Ishikawa (cell line): ENCODE measurements around the gene PDAP1.

Experiments used
- CEBPB ChIP-seq: IDR thresholded peaks from 2 replicates; pipeline ENCODE4 v1.6.1; 2012
- MAX ChIP-seq: IDR thresholded peaks from 2 replicates; pipeline ENCODE4 v1.6.1; 2012
- RAD21 ChIP-seq: IDR thresholded peaks from 2 replicates; pipeline ENCODE4 v1.6.1; 2012; ENCODE audit warnings: low read depth
- TAF1 ChIP-seq: IDR thresholded peaks from 2 replicates; pipeline ENCODE4 v1.6.1; 2012; ENCODE audit warnings: low read depth, mild to moderate bottlenecking
- YY1 ChIP-seq: IDR thresholded peaks from 2 replicates; pipeline ENCODE4 v1.6.1; 2012; ENCODE audit warnings: low read depth

DNA sequence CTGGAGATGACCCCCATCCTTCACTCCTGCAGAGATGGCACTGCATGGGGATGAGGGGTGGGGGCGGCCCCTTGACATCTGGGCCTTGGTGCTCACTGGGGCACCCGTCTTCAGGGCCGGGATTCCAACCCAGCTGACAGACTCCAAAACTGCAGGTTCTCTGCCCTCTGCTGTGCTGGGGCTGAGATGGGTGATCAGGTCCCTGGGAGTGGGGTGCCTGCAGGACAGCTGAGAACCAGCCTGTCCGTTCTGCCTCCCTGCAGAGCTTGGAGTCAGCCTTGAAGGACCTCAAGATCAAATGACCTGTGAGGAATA is 14.3 kb downstream of the PDAP1 start:
- TF ChIP-seq RAD21 = no peak
- no peak for TF ChIP-seq CEBPB
- no peak for TF ChIP-seq YY1
- no peak for TF ChIP-seq MAX
- no peak for TF ChIP-seq TAF1
